Panc1 (cell line): Measurements from ENCODE around the gene SARNP.

Experiments used
- SIN3A ChIP-seq: IDR thresholded peaks from 2 replicates; pipeline ENCODE4 v1.6.1; 2012; ENCODE audit warnings: low read depth, mild to moderate bottlenecking, low read length, moderate library complexity, borderline replicate concordance; ENCODE audit not compliant: insufficient read depth
- TF ChIP-seq, protein P1 (sequence below), 2 experiments: IDR thresholded peaks; 2 replicates each; pipeline ENCODE4 v1.6.1; 2011 to 2012; ENCODE audit warnings: low read depth in 2 of 2, control low read depth in 1 of 2, low read length in 1 of 2, mild to moderate bottlenecking in 1 of 2, moderate library complexity in 1 of 2; ENCODE audit not compliant: insufficient read depth in 1 of 2
- TF ChIP-seq, protein P2 (sequence below): fragments of 450-650 bp; IDR thresholded peaks from 2 replicates; pipeline ENCODE4 v1.5.1; 2017; ENCODE audit warnings: mild to moderate bottlenecking

GRCh38 chr12:55852740-55853139 is 35.2 kb upstream of the SARNP start:
- TF ChIP-seq, protein P1, sequence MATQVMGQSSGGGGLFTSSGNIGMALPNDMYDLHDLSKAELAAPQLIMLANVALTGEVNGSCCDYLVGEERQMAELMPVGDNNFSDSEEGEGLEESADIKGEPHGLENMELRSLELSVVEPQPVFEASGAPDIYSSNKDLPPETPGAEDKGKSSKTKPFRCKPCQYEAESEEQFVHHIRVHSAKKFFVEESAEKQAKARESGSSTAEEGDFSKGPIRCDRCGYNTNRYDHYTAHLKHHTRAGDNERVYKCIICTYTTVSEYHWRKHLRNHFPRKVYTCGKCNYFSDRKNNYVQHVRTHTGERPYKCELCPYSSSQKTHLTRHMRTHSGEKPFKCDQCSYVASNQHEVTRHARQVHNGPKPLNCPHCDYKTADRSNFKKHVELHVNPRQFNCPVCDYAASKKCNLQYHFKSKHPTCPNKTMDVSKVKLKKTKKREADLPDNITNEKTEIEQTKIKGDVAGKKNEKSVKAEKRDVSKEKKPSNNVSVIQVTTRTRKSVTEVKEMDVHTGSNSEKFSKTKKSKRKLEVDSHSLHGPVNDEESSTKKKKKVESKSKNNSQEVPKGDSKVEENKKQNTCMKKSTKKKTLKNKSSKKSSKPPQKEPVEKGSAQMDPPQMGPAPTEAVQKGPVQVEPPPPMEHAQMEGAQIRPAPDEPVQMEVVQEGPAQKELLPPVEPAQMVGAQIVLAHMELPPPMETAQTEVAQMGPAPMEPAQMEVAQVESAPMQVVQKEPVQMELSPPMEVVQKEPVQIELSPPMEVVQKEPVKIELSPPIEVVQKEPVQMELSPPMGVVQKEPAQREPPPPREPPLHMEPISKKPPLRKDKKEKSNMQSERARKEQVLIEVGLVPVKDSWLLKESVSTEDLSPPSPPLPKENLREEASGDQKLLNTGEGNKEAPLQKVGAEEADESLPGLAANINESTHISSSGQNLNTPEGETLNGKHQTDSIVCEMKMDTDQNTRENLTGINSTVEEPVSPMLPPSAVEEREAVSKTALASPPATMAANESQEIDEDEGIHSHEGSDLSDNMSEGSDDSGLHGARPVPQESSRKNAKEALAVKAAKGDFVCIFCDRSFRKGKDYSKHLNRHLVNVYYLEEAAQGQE (IDR thresholded peaks at IDR 0.05; ENCODE audit: insufficient read depth in 1 of 2, low read depth in 2 of 2, low read length in 1 of 2), result no peak
- TF ChIP-seq, protein P2, sequence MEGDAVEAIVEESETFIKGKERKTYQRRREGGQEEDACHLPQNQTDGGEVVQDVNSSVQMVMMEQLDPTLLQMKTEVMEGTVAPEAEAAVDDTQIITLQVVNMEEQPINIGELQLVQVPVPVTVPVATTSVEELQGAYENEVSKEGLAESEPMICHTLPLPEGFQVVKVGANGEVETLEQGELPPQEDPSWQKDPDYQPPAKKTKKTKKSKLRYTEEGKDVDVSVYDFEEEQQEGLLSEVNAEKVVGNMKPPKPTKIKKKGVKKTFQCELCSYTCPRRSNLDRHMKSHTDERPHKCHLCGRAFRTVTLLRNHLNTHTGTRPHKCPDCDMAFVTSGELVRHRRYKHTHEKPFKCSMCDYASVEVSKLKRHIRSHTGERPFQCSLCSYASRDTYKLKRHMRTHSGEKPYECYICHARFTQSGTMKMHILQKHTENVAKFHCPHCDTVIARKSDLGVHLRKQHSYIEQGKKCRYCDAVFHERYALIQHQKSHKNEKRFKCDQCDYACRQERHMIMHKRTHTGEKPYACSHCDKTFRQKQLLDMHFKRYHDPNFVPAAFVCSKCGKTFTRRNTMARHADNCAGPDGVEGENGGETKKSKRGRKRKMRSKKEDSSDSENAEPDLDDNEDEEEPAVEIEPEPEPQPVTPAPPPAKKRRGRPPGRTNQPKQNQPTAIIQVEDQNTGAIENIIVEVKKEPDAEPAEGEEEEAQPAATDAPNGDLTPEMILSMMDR, result no peak
- no peak for TF ChIP-seq SIN3A
